WTC11 (cell line): ENCODE data around the gene RHOT2.

Experiments used
- CREB1 ChIP-seq: sonication (generic); formaldehyde crosslinking; IDR thresholded peaks from 2 replicates; pipeline ENCODE4 v1.8.0; 2023; ENCODE audit warnings: mild to moderate bottlenecking, missing genetic modification reagents
- CTCF ChIP-seq: fragments of 200-600 bp; IDR thresholded peaks from 2 replicates; pipeline ENCODE4 v1.8.0; 2022; ENCODE audit warnings: antibody characterized with exemption
- ESRRA ChIP-seq: sonication (generic); formaldehyde crosslinking; IDR thresholded peaks from 2 replicates; pipeline ENCODE4 v1.8.1; 2022; ENCODE audit warnings: mild to moderate bottlenecking, missing genetic modification reagents, borderline replicate concordance

DNA sequence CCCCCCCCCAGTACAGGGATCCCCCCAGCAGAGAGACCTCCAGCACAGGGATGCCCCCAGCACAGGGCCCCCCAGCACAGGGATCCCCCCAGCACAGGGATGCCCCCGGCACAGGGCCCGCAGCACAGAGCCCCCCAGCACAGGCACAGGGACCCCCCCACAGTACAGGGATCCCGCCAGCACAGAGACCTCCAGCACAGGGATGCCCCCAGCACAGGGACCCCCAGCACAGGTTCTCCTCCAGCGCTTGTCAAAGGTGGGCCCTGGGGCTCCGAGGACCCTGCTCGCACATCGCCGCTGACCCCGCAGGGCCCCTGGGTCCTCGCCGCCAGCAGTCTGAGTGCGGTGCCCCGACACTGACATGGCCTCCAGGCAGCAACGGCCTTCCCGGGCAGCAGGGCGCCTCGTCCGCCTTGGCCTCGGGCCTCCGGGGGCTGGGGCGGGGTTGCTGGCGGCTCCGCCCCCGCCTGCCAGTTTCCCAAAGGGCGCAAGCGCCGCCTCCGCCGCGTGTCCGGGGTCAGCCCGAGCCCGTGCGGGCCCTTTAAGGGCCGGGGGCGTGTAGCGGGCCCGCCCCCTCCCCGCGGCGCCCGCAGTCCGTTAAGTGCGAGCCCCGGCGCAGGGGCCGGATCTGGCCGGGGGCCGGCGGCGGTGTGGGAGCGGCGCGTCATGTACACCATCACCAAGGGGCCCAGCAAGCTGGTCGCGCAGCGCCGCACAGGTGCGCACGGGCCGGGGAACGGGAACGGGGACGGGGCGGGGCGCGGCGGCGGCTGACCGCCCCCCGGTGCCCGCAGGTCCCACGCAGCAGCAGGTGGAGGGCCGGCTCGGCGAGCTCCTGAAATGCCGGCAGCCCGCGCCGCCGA is 26.4 kb upstream of the RHOT2 start, which contains the start of gene MCRIP2:
- peak; percentile 10; the same call in 1 of the 2 replicates for TF ChIP-seq ESRRA
- no peak for TF ChIP-seq CTCF
- no peak for TF ChIP-seq CREB1 (CRISPR knock-in tag)
